Ramos (cell line): ENCODE results near the gene S100P.
"Not testable (repeated sequence)": the region's sequence is repeated elsewhere in the genome, so short reads cannot be mapped to it uniquely, and the experiment has no call there.

Experiments
- in situ Hi-C: fragments of 300-500 bp; cut with MboI; formaldehyde crosslinking; loops from one replicate; pipeline ENCODE4 v1.14.3; 2022; ENCODE audit warnings: low sequenced_read_pairs; ENCODE audit not compliant: unreplicated experiment

The S100P gene

DNA sequence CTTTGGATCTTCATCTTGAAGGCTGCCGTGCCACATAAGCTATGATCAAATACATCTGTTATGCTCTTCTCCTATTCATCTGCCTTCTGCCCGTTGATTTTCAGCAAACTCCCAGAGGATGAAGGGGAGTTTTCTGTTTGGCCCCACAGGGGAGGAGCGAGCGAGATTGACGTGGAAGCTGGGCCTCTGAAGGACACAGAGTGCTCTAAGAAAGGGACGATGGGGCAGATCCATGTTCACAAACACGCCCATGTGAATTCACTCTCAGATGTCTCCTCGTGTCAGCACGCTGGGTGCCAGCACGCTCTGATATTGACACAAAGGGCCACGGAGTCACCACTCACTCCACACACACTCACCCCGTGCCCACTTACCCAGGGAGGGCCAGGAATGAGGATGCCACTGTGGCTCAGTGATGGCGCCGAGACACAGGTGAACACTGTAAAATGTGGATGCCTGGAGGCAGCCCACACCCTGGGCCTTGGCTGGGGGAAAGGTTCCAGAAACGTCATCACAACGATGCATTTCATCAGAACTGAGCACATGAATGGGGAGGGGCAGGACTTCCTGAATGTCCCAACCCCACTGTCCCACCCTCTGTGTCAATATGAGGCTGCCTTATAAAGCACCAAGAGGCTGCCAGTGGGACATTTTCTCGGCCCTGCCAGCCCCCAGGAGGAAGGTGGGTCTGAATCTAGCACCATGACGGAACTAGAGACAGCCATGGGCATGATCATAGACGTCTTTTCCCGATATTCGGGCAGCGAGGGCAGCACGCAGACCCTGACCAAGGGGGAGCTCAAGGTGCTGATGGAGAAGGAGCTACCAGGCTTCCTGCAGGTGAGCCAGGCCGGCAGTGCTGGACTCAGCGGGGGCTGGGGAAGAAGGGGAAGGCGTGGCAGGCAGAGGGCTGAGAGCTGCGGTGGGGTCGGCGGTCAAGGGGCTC lies at the start of gene S100P:
Gene S100P, plus strand, starts transcription at position 648 of the 946 bp plus-strand sequence. Its CDS starts 55 bp downstream, at position 703.
- in situ Hi-C loops = no loop called here

DNA sequence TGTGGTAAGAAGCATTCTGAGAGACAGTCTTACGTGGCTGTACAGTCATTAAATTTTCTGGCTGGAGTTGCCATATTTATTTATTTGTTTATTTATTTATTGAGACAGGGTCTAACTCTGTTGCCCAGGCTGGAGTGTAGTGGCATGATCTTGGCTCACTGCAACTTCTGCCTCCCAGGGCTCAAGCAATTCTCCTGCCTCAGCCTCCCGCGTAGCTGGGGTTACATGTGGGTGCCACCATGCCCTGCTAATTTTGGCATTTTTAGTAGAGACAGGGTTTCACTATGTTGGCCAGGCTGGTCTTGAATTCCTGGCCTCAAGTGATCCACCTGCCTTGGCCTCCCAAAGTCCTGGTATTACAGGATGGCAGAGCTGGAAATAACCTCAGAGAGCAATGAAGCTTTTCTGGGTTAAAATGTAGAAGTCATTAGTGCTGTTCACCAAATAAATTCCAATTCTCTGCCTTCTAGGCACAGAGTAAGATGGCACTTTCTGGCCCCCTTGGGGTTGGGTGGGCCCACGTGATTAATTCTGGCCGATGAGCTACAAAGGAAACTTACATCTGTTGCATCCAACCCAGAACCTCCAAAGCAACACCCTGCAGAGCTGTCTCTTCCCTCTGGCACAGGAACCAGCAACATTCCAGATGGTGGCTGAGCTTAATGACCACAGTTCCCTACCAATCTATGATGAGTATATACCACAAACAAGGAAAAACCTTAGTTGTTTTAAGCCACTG lies 48.7 kb upstream of the S100P start:
- in situ Hi-C loops = no loop called here

DNA sequence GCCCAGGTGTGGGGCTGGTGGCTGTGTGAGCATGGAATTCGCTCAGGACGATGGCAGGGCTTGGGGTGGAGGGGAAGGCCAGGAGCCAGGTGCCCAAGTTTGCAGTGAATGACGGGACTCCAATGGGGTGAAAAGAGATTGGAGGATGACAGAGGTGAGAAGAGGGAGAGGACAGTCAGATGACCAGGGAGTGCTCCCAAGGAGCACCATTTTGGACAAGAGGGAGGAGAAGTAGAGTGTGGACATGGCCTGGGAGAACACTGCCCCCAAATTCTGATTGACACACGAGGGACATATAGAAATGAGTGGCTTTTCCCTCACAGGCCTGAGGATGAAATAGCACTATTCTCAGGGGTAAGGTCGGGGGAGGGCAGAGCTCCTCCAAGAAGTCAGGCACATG lies 46.5 kb upstream of the S100P start:
- in situ Hi-C loops = no loop called here

DNA sequence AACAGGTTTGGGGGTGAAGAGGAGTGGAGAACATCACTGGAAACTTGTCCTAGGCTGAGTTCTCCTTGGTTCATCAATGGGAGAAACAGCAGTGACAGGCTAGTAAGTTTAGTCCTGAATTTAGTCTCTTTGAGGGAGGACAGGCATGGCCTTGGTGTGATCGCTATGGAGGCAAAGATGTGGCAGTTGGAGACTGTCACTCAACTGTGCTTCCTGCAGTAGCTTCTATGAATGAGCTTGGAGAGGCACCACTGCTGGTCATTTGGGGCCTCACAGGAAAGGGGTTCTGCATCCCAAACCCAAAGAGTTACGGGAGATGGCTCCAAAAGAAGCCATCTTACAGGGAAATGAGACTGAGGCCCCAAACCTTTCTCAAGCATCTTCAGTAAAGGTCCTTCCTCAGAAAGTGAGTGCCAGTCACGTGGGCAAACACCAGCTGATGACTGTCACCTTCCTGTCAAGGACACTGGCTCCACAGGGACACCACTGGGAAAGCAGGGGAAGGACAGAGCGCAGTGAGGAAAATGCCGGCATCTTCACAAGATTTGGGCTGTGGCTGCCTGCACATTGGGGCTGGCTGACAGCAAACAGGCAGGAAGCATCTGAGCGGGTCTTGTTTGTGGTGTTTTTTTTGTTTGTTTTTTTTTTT lies 46.0 kb upstream of the S100P start:
- in situ Hi-C loops = no loop called here

DNA sequence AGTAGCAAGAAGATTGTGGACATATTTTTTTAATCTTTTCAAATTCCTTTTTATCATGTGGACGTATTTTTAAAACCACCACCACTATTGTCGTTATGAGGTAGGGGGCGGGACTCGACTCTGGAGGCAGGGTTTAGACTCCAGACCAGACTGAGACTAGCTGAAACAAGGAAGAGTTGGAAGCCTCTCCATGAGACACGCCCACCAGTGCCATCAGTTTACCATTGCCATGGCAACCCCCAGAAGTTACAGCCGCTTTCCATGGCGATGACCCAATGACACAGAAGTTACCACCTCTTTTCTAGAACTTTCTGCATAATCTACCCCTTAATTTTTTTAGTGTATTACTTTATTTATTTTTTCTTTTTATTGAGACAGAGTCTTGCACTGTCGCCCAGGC lies 44.5 kb upstream of the S100P start:
- in situ Hi-C loops = no loop called here

DNA sequence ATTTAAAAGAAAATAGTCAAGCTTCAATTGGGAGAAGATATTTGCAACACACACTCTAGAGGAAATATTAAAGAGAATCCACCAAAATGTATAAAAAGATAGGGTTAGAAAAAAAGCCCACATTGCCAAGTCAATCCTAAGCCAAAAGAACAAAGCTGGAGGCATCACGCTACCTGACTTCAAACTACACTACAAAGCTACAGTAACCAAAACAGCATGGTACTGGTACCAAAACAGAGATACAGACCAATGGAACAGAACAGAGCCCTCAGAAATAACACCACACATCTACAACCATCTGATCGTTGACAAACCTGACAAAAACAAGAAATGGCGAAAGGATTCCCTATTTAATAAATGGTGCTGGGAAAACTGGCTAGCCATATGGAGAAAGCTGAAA lies 39.5 kb upstream of the S100P start:
- in situ Hi-C loops = not testable (repeated sequence)

DNA sequence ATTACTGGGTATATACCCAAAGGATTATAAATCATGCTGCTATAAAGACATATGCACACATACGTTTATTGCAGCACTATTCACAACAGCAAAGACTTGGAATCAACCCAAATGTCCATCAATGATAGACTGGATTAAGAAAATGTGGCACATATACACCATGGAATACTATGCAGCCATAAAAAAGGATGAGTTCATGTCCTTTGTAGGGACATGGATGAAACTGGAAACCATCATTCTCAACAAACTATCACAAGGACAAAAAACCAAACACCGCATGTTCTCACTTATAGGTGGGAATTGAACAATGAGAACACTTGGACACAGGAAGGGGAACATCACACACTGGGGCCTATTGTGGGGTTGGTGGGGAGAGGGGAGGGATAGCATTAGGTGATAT lies 38.4 kb upstream of the S100P start:
- in situ Hi-C loops = not testable (repeated sequence)

DNA sequence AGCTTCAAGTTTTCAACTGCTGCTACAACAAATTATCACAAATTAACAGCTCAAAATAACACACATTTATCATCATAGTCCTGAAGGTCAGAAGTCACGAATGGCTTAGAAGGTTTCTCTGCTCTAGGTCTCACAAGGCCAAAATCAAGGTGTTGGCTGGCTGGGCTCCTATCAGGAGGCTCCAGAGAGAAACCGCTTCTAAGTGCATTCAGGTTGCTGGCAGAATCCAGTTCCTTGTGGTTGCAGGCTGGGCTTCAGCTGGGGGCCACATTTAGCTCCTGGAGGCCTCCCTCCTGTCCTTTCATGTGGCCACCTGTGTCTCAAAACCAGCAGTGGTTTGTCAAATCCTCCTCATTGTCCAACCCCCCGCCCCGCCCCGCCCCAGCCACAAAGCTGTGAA lies 37.8 kb upstream of the S100P start:
- in situ Hi-C loops = no loop called here

DNA sequence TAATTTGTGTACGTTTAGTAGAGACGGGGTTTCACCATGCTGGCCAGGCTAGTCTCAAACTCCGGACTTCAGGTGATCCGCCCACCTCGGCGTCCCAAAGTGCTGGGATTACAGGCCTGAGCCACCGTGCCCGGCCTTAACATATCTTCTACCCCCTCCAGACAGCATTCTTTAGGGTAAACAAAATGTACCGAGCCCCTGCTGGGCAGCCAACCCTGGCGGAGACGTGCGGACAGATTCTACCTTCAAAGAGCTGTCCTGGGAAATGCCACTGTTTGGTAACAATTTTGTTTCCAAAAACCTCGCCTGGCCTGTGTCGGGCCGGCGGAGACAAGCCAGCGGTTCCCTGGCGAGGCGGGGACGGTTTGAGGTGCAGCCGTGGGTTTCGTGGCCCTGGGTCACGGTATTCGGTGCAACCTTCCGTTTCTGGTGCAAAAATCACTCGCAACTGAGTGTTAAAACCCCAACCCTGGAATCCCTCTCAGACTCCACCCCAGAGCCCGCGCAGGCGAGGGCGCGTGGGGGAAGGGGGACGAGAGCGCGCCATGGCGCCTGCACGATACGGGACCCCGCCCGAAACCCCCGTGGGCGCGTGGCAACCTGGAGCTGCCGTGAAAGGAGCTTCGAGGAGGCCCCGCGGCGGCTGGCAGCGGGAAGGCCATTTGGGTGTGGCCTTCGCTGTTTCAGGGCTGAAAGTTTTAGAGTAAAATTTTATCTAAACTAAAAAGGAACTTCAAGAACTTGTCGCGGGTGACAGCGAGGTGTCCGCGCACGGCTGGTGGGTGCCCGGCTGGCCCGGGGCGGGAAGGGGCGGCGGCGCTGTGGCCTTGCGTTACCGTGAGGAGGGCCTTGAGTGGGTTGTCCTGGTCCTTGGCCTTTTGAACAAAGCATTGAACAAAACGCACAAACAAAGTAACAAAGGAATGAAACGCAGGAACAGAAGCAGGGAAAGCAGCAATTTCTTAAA lies 36.2 kb upstream of the S100P start:
- in situ Hi-C loops = no loop called here

DNA sequence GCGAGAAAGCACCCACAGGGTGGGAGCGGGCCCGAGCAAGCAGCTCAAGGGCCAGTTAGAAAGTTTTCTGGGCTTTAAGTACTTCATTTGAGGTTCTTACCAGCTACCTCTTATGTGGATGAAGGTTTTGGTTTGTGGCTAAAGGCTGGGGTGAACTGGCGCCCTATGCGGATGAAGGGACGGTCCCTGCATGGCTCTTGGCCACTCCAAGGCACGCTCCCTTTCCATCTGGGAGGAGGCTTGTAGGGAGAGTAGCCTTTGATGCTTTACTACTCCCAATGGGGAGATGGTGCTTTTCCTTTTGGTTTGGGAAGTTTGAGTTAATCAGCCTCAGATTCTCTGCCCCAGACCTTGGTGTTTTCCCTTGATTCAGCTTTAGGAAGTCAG lies 35.5 kb upstream of the S100P start:
- in situ Hi-C loops = no loop called here

DNA sequence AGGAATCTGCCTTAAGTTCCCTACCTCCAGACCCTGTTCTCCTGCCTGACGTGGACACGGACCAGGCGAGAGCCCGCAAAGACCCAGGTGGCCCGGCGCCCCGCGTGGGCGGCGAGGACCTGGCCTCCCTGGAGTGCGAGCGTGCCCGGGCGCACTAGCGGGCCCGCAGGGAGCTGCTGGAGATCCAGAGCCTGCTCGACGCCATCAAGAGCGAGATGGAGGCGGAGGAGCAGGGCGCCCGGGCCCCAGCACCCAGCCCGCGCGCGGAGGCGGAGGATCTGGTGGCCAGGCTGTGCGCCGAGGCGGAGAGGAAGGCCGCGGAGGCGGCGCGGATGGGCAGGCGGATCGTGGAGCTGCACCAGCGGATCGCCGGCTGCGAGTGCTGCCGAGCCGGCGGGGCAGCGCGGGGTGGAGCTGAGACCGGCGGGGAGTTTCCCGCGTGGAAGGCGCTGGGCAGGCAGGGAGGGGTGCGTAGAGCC lies 35.0 kb upstream of the S100P start:
- in situ Hi-C loops = no loop called here

DNA sequence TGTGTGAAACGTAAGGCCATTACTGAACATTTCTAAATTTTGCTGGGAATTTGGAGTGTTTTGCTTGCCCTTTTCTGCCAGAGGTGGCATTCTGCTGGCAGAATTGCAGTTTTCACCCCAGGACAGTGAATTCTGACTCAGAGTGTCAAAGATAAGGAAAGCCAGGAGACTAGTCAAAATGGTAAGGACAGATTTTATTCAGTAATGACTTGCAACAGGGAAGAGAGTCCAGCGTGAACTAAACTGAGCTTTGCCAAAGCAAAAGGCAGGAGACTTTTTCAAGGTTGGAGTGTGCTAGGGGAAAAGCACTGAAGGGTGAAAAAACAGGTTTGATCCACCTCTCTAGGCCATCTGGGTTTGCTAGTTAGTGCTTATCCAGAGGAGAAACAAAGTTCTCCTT lies 33.8 kb upstream of the S100P start:
- in situ Hi-C loops = no loop called here

DNA sequence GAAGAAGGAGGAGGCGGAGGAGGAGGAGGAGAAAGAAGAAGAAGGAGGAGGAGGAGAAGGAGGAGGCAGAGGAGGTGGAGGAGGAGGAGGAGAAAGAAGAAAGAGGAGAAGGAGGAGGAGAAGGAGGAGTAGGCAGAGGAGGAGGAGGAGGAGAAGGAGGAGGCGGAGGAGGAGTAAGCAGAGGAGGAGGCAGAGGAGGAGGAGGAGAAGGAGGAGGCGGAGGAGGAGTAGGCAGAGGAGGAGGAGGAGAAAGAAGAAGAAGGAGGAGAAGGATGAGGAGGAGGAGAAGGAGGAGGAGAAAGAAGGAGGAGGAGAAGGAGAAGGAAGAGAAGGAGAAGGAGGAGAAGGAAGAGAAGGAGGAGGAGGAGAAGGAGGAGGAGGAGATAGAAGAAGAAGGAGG lies 33.2 kb upstream of the S100P start:
- in situ Hi-C loops = no loop called here

DNA sequence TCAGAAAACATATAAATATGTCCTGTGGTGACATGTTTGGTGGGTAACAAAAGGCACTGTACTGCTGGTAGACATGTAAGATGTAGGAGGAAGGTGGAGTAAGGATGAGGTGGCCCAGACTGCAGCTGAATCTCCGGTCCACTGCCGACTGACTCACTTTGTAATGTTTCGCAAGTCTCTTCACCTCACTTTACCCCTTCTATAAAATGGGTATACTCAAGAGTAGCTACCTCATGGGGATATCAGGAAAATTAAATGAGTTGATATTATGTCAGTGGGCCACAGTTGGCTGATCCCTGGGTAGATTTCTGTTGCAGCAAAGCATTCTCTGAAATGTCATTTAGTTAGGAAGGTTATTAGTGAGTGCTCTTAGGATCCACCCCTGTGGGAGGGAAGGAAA lies 31.1 kb upstream of the S100P start:
- in situ Hi-C loops = no loop called here

DNA sequence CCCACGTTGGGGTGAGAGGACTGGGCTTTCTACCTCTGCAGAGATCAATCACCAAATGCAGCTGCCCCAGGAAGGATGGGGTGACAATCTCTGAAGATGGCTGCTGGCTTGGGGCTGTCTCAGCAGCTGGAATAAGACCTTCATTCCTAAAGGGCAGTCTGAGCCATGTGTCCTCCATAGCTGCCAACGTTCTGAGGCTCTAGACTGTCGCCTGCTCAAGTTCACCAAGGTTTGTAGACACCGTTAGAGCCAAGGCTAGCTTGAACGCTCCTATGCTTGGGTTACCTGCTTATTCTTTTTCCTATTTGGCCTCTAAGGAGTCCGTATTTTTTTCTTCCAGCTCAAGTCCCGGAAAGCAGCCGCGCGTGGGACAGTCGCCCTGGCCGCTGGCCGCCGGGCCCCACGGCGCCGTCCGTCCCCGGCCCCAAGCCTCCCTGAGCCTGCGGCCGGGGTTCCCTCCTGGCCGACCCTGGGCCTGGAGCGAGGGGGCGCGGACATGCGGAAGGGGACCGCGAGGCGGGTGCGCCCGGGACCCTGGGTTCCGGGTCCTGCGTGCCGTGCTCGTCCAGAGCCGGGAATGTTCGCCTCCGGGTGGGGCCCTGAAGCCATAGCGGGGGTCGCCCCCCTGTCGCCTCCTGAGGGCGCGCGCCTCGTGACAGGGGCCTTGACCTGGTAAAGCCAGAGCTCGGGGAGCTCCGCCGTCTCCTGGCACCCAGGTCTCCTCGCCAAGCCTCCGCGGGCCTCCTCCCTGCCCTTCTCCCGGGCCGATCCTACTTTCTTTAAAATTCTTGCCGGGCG lies 29.9 kb upstream of the S100P start:
- in situ Hi-C loops = no loop called here

DNA sequence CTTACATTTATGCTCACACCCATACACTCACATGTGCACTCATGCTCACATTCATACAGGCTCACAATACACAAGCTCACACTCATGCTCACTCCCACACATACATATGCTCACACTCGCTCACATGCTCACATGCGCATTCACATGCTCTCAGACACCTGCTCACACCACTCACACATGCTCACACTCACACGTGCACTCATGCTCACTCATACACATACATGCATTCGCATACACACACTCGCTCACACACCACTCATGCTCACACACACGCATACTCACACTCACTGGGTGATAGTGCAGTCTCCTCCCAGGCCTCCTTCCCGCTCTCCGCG lies 28.4 kb upstream of the S100P start:
- in situ Hi-C loops = no loop called here

DNA sequence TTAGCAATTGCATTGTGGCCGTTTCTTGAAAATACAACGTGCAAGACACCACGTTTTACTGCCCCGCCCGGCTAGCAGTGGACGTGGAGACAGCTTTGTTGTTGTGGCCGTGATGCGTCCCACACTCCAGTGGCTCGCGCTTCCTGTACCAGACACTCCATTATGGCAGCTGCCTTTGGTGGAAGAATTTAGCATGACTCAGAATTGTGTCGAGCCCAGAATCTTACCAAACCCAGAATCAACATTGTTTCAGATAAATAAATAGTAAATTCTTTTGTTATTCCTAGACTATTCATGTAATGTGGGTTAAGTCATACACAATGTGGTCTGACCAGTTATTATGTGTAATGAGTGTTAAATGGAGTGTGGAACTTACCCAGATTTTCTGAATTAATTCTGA lies 25.3 kb upstream of the S100P start:
- in situ Hi-C loops = no loop called here

DNA sequence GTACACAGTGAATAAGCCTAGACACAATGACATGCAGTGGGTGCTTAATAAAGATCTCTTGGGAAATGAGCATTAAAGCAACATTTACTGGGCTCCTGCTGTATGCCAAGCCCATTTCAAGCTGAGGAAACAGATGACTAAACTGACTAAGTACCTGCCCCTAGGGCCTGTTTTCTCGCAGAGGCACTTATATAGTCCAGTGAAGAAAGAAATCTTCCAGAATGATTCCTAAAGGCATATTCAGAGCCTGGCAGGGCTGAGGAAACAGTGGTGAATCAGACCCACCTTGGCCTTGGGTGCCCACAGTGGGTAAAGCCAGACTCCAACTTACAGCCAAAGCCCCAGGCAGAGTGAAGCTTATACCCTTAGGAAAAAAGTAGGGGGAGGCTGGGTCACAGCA lies 22.0 kb upstream of the S100P start:
- in situ Hi-C loops = no loop called here

DNA sequence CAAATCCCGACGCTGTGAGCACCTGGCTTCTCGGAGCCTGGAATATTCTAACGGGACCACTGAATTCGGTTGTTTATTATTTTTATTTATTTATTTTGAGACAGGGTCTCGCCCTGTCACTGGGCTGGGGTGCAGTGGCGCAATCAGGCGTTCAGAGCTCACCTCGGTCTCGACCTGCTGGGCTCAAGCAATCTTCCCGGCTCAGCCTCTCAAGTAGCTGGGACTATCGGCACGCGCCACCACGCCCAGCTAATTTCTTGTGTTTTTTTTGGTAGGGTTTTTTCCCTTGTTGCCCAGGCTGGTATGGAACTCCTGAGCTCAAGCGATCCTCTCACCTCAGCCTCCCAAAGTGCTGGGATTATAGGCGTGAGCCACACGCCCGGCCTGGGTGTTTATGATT lies 21.5 kb upstream of the S100P start:
- in situ Hi-C loops = no loop called here
